ENCODE results near the gene TOM1L2.

Gene TOM1L2

DNA sequence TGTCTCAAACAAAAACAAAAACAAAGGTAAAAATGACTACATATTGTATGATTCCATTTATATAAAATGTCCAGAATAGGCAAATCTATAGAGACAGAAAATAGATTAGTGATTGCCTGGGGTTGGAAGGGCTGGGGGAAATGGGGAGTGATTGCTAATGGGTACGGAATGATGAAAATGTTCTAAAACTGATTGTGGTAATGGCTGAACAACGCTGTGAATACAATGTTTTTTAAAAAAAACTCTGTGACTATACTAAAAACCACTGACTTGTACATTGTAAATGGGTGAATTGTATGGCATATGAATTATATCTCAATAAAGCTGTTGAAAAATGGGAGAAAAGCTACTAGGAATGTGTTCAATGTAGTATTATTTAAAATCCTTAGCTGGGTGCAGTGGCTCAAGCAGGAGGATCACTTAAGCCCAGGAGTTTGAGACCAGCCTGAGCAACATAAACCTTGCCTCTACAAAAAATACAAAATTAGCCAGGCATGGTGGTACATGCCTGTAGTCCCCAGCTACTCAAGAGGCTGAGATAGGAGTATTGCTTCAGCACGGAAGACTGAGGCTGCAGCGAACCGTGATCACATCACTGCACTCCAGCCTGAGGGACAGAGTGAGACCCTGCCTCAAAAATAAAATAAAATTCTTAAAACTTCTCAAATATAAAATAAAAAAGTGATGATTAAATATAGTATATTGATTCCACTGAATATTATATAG is 47.9 kb downstream of the TOM1L2 start:
- H3K27ac ChIP-seq, result no peak overlapping the region
- TF ChIP-seq, protein P1, sequence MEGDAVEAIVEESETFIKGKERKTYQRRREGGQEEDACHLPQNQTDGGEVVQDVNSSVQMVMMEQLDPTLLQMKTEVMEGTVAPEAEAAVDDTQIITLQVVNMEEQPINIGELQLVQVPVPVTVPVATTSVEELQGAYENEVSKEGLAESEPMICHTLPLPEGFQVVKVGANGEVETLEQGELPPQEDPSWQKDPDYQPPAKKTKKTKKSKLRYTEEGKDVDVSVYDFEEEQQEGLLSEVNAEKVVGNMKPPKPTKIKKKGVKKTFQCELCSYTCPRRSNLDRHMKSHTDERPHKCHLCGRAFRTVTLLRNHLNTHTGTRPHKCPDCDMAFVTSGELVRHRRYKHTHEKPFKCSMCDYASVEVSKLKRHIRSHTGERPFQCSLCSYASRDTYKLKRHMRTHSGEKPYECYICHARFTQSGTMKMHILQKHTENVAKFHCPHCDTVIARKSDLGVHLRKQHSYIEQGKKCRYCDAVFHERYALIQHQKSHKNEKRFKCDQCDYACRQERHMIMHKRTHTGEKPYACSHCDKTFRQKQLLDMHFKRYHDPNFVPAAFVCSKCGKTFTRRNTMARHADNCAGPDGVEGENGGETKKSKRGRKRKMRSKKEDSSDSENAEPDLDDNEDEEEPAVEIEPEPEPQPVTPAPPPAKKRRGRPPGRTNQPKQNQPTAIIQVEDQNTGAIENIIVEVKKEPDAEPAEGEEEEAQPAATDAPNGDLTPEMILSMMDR (conservative IDR thresholded peaks at IDR 0.05; ENCODE audit: low read depth, low read length), result no peak
- no peak overlapping the region for H3K4me2 ChIP-seq
- H3K4me3 ChIP-seq (IDR thresholded peaks at IDR 0.05; ENCODE audit: insufficient read depth, low read depth, low read length), result no peak overlapping the region
- no peak overlapping the region for H2AFZ ChIP-seq (ENCODE audit: low read depth)
- no peaks in the 10 kb centered on the region for H3K27me3 ChIP-seq (ENCODE audit: insufficient read depth, low read depth)
- peaks cover 58% of the 10 kb centered on the region for H3K4me1 ChIP-seq (ENCODE audit: low read depth, poor library complexity, severe bottlenecking)
- H3K9ac ChIP-seq, result no peak overlapping the region
- no peaks in the 10 kb centered on the region for H3K79me2 ChIP-seq (ENCODE audit: insufficient read depth, low read depth)
- no peaks in the 10 kb centered on the region for H4K20me1 ChIP-seq (ENCODE audit: insufficient read depth)
- H3K36me3 ChIP-seq (ENCODE audit: insufficient read depth), result no peaks in the 10 kb centered on the region

DNA sequence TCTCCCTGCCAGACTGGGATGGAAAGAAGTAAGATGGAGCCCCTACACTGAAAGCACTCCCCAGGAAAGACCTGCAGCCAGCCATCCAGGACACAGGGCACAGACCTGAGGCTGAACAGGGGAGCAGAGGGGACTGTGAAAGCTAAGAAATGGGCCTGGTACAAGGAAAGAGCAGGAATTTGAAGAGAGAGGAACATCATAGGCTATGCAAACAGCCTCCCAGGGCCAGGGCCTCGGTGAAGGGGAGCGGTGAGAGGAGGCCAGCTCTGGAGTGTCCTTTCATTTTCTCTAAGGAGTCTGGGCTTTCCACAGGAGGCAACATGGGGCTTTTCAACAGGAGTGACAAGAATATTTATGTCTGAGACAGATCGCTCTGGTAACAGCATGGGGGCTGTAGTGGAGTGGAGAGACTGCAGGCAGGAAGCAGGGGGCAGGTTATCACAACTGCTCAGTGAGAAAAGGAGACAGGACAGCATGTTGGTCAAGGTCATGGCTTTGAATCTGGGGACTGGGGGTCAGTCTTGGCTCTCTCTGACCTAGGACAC is 50.1 kb downstream of the TOM1L2 start:
- no peaks in the 10 kb centered on the region for H3K36me3 ChIP-seq (ENCODE audit: insufficient read depth)
- no peaks in the 10 kb centered on the region for H3K79me2 ChIP-seq (ENCODE audit: insufficient read depth, low read depth)
- no peak overlapping the region for H3K4me2 ChIP-seq
- no peak overlapping the region for H3K9ac ChIP-seq
- TF ChIP-seq, protein P1 (conservative IDR thresholded peaks at IDR 0.05; ENCODE audit: low read depth, low read length), result no peak
- no peaks in the 10 kb centered on the region for H3K27me3 ChIP-seq (ENCODE audit: insufficient read depth, low read depth)
- no peak overlapping the region for H3K4me3 ChIP-seq (IDR thresholded peaks at IDR 0.05; ENCODE audit: insufficient read depth, low read depth, low read length)
- H3K27ac ChIP-seq, result no peak overlapping the region
- no peaks in the 10 kb centered on the region for H4K20me1 ChIP-seq (ENCODE audit: insufficient read depth)
- no peak overlapping the region for H2AFZ ChIP-seq (ENCODE audit: low read depth)
- peaks cover 60% of the 10 kb centered on the region for H3K4me1 ChIP-seq (ENCODE audit: low read depth, poor library complexity, severe bottlenecking)

DNA sequence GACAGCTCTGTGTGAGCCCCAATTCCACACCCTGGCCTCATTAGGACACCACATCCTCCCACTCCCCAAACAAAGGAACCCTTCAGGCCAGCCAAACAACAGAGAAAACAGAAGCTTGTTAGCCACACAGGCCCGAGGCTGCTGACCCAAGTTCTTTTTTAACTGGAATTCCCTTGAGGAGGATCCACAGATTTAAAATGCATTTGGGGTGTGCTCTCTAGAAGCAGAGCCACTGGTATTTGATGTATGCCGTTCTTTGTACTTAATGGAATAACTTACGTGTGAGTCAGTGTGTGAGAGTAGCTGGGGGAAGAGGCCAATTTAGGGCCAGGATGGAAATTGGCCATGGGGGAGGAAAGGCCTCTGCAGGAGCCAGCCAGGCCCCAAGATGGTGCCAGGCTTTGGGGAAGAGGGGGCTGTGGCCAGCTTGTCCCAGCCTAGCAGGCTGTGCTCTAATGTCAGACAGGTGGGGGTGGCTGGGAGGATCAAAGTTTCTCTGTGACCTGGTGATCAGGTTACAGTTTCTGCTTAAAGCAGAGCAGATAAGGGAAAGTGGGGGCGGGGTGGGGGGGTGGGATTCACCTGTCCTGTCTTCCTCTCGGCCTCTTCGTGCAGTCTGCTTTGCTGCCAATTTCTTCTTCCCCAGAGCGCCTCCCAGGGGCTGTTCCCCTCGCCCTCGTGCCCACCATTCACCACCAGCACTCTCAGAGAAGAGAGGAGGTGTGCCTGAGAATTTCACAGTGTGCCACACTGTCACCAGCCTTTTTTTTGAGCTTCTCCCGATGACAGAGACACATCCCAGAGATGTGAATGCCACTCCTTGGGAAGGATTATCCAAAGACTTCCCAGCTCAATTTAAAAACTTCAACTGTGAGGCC is 50.8 kb downstream of the TOM1L2 start:
- Histone ChIP-seq H3K36me3 (ENCODE audit: insufficient read depth) (no peaks in the 10 kb centered on the region), H3K27me3 (ENCODE audit: insufficient read depth, low read depth) (no peaks in the 10 kb centered on the region), H3K79me2 (ENCODE audit: insufficient read depth, low read depth) (no peaks in the 10 kb centered on the region), H3K27ac (no peak overlapping the region), H3K9ac (no peak overlapping the region), H4K20me1 (ENCODE audit: insufficient read depth) (no peaks in the 10 kb centered on the region), H3K4me2 (peak overlapping the region; percentile 0; the same call in 1 of the 2 replicates), H3K4me3 (IDR thresholded peaks at IDR 0.05; ENCODE audit: insufficient read depth, low read depth, low read length) (no peak overlapping the region), H2AFZ (ENCODE audit: low read depth) (no peak overlapping the region), H3K4me1 (ENCODE audit: low read depth, poor library complexity, severe bottlenecking) (peaks cover 53% of the 10 kb centered on the region)
- TF ChIP-seq, protein P1 (conservative IDR thresholded peaks at IDR 0.05; ENCODE audit: low read depth, low read length), result no peak

DNA sequence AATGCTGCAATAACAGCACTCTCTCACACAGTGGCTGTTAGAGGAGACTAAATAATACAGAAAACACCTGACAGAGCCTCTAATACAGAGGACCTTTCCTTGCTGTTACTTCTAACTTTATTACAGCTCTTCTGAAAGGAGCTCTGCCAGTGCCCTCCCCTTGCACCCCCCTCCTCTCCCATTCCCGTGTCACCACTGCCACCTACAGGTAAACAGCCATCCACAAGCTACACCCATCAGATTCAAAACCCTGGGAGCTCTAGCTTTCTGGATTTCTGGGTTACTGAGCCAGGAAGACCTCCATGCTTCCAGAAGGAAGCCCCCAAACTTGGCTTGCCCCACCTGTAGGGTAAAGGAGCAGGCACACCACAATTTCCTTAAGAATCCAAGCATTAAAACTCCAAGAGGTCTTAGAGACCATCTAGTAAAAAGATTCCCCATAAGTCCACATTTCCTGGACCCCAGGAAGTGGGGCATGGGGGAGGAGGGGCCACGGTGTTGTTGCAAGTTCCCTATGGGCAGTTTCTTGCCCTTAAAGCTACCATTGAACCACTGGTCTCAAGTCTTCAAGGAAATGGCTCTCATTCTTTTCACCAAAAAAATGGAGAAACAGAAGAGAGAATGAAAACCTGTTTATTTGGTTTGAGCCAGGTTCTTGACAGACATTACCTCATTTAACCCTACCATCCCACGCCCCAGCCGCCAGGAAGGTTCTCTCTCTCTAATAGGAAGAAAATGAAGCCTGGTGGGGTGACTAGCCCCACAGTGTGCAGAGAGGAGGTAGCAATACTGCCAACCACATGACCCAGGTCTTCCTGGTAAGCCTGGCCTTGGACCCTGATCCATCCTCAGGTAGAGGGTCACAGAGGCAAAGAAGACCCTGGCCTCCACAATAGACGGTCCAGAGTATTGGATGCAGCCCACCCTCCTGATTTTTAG is 52.8 kb downstream of the TOM1L2 start:
- H3K4me3 ChIP-seq (IDR thresholded peaks at IDR 0.05; ENCODE audit: insufficient read depth, low read depth, low read length), result no peak overlapping the region
- peak overlapping the region; percentile 31; the same call in 1 of the 2 replicates for H3K4me2 ChIP-seq
- H3K36me3 ChIP-seq (ENCODE audit: insufficient read depth), result no peaks in the 10 kb centered on the region
- H3K9ac ChIP-seq, result no peak overlapping the region
- H4K20me1 ChIP-seq (ENCODE audit: insufficient read depth), result no peaks in the 10 kb centered on the region
- TF ChIP-seq, protein P1 (conservative IDR thresholded peaks at IDR 0.05; ENCODE audit: low read depth, low read length), result peak; percentile 80
- H3K4me1 ChIP-seq (ENCODE audit: low read depth, poor library complexity, severe bottlenecking), result peaks cover 58% of the 10 kb centered on the region
- no peaks in the 10 kb centered on the region for H3K27me3 ChIP-seq (ENCODE audit: insufficient read depth, low read depth)
- no peak overlapping the region for H2AFZ ChIP-seq (ENCODE audit: low read depth)
- no peaks in the 10 kb centered on the region for H3K79me2 ChIP-seq (ENCODE audit: insufficient read depth, low read depth)
- peak overlapping the region; percentile 6; the same call in 1 of the 2 replicates for H3K27ac ChIP-seq
